Stomach smooth muscle (tissue), 2 donors: ENCODE measurements around the gene TRIM72.
A peak's percentile ranks its signal among the peaks of the same experiment; 100 is the strongest.
"Not testable (repeated sequence)": the region's sequence is repeated elsewhere in the genome, so short reads cannot be mapped to it uniquely, and the experiment has no call there.

Experiments used
- H3K27ac ChIP-seq: one replicate; pipeline ENCODE4 v1.7.0; 2013; ENCODE audit warnings: mild to moderate bottlenecking, low read length, inconsistent platforms
- H3K27me3 ChIP-seq, 2 donors: one replicate each; pipeline ENCODE4 v1.7.0; 2013; ENCODE audit warnings: low read length in 2 of 2; ENCODE audit not compliant: insufficient read depth in 2 of 2, control insufficient read depth in 1 of 2
- H3K36me3 ChIP-seq, 2 donors: one replicate each; pipeline ENCODE4 v1.7.0; 2013; ENCODE audit warnings: low read length in 2 of 2; ENCODE audit not compliant: control insufficient read depth in 2 of 2, insufficient read depth in 2 of 2
- H3K4me1 ChIP-seq: one replicate; pipeline ENCODE4 v1.7.0; 2013; ENCODE audit warnings: low read length; ENCODE audit not compliant: control insufficient read depth, insufficient read depth
- H3K4me3 ChIP-seq, 2 donors: one replicate each; pipeline ENCODE4 v1.7.0; 2013; ENCODE audit warnings: low read length in 2 of 2
- H3K9ac ChIP-seq, 2 donors: one replicate each; pipeline ENCODE4 v1.7.0; 2013; ENCODE audit warnings: low read length in 2 of 2, mild to moderate bottlenecking in 1 of 2
- H3K9me3 ChIP-seq, 2 donors: one replicate each; pipeline ENCODE4 v1.7.0; 2013; ENCODE audit warnings: low read length in 2 of 2; ENCODE audit not compliant: control insufficient read depth in 2 of 2
- donor health status: healthy.
- donor health status: Pancreatic carcinoma.

The TRIM72 gene

DNA sequence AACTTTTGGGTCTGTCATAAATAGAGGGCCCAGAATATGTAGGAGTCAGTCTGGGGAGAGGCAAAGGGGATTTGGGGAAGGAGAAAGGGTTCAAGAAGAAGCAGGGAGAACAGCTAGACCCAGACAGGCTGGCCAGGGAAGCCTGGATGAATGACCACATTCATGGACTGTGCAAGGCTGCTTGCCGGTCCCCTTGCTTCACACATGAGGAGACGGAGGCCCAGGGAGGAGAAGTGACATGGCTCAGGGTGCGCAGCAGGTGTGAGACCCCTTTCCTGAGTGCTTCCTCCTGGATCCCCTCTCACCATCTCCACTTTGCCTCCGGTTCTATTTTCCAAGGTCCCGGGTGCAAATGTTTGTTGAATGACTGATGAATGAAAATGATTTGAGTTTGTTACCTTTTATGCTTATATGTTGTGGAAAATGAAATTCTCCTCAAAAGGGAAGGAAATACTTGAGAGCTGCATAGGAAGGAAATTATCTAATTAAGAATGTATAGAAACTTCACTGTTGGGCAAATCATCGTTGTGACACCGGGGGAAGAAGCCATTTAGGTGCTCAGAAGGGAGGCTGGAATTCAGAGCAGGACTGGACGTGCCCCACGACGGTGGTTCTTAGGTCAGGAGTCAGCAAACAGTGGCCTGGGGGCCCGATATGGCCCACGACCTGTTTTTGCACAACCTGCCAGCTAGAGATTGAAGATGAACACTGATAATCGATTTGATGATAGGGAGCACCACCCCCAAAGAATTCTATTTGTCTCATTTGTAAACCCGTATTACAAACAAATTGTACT is 46.4 kb downstream of the TRIM72 start:
- H3K4me3 ChIP-seq: peak overlapping the region in 1 of 2 donors; percentile 22
- H3K9ac ChIP-seq: no peak overlapping the region
- H3K27me3 ChIP-seq: peaks cover 0 to 2% of the 10 kb centered on the region in 2 donors
- peaks cover 1% of the 10 kb centered on the region for H3K4me1 ChIP-seq
- no peak overlapping the region for H3K27ac ChIP-seq
- H3K9me3 ChIP-seq: no peaks in the 10 kb centered on the region
- no peaks in the 10 kb centered on the region for H3K36me3 ChIP-seq

DNA sequence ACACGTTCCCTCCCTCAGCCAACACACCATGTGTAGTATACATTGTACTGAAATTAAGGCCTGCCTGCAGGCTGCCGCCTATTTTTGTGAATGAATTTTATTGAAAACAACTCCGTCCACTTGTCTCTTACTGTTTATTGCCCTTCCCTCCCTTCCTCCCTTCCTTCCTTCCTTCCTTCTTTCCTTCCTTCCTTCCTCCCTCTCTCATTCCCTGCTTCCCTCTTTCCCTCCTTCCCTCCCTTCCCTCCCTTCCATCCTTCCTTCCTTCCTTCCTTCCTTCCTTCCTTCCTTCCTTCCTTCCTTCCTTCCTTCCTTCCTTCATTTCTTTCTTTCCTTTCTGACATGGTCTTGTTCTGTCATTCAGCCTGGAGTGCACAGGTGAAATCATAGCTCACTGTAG is 48.2 kb downstream of the TRIM72 start:
- H3K27ac ChIP-seq: no peak overlapping the region

DNA sequence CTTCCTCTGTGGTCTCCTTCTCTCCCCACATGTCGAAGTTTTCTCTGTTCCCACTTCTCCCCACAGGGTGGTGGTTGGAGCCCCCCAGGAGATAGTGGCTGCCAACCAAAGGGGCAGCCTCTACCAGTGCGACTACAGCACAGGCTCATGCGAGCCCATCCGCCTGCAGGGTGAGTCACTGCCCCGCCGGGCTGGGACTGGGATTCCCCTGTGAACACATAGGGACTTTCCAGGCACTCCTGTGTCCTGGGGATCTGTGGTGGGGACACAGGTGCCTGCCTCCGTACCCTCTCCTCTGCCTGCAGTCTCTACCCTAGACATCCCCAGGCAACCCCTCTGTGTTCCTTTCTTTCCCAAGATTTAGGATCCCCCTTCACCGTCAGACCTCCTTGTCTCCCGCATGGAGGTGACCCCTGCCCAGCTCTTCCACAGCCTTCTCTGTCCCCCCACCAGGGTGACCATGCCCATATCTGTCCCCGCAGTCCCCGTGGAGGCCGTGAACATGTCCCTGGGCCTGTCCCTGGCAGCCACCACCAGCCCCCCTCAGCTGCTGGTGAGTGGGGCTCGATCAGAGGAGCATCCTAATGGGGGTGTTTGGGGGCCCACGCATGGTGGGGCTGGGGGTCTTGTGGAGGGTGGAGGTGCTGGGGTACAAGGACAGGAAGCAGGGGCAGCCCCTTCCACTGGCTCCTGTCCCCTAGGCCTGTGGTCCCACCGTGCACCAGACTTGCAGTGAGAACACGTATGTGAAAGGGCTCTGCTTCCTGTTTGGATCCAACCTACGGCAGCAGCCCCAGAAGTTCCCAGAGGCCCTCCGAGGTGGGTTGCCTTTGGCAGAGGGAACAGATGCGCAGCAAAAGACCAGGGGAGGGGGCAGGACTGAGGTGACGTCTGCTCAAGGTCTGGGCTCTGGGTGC is 51.7 kb downstream of the TRIM72 start:
- no peak overlapping the region for H3K4me3 ChIP-seq
- no peaks in the 10 kb centered on the region for H3K9me3 ChIP-seq
- H3K9ac ChIP-seq: no peak overlapping the region
- H3K27me3 ChIP-seq: peaks cover 0 to under 1% of the 10 kb centered on the region in 2 donors
- H3K27ac ChIP-seq: no peak overlapping the region
- peaks cover 5% of the 10 kb centered on the region for H3K4me1 ChIP-seq
- H3K36me3 ChIP-seq: no peaks in the 10 kb centered on the region

More for the DNA sequence above, 48.2 kb downstream of the TRIM72 start:
- Histone ChIP-seq H3K4me3 (no peak overlapping the region), H3K27me3 (peaks cover 0 to 2% of the 10 kb centered on the region in 2 donors), H3K9me3 (no peaks in the 10 kb centered on the region), H3K36me3 (no peaks in the 10 kb centered on the region), H3K4me1 (peaks cover 5% of the 10 kb centered on the region), H3K9ac (no peak overlapping the region)

DNA sequence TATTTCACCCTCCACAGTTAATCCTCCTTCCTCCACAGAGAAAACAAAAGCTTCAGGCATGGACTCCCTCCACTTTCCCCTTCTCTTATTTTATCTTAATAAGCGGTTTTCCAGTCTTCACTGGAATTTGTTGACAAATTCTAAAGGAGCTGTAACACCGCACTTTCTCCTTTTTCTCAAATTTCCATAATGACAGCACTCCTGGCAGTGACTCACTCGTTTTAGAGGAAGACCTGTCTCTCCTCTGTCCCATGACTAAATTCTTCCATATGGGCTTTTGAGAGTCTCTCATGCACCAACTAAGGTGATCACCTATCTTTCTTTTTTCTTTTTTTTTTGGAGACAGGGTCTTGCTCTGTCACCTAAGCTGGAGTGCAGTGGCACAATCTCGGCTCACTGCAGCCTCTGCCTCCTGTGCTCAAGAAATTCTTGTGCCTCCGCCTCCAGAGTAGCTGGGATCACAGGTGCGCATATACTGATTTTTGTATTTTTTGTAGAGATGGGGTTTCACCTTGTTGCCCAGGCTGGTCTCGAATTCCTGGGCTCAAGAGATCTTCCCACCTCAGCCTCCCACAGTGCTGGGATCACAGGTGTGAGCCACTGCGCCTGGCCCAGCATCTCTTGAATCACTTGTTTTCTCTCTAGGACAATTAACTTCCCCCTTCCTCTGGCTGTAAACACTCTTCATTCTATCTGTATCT is 53.6 kb downstream of the TRIM72 start:
- H3K9me3 ChIP-seq: no peaks in the 10 kb centered on the region
- no peak overlapping the region for H3K9ac ChIP-seq
- H3K4me1 ChIP-seq: peaks cover 5% of the 10 kb centered on the region
- H3K36me3 ChIP-seq: no peaks in the 10 kb centered on the region
- H3K4me3 ChIP-seq: no peak overlapping the region
- no peak overlapping the region for H3K27ac ChIP-seq
- H3K27me3 ChIP-seq: peaks cover 2% of the 10 kb centered on the region in 2 donors

DNA sequence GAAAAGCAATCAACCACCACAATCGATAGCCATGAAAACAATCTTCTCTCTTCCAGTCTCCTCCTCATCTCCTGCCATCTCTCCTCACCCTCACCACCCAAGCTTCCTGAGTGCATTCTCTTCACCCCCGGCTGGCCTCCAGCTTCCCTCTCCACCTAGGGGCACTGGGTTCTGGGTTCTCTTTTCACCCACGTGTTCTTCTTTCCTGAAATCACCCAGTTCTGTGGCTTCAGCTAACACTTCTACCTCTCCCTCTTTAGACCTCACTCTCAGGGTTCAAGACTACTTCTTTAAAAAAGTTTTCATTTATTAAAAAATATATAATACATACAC is 54.1 kb downstream of the TRIM72 start:
- Histone ChIP-seq H3K36me3 (no peaks in the 10 kb centered on the region), H3K27me3 (peaks cover 2% of the 10 kb centered on the region in 2 donors), H3K27ac (no peak overlapping the region), H3K9me3 (no peaks in the 10 kb centered on the region), H3K4me1 (peaks cover 5% of the 10 kb centered on the region), H3K4me3 (no peak overlapping the region), H3K9ac (no peak overlapping the region)

DNA sequence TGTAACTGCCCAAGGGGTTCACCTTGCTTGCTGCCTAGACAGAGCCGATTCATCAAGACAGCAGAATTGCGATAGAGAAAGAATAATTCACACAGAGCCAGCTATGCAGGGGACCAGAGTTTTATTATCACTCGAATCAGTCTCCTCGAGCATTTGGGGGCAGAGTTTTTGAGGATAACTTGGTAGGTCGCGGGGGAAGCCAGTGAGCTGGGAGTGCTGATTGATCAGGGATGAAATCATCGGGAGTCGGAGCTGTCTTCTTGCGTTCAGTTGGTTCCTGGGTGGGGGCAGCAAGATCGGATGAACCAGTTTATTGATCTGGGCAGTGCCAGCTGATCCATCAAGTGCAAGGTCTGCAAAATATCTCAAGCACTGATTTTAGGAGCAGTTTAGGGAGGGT is 55.0 kb downstream of the TRIM72 start:
- H3K4me1 ChIP-seq: peaks cover 5% of the 10 kb centered on the region
- no peak overlapping the region for H3K4me3 ChIP-seq
- H3K27ac ChIP-seq: no peak overlapping the region
- H3K9ac ChIP-seq: no peak overlapping the region
- peaks cover 2% of the 10 kb centered on the region in 2 donors for H3K27me3 ChIP-seq
- H3K36me3 ChIP-seq: no peaks in the 10 kb centered on the region
- no peaks in the 10 kb centered on the region for H3K9me3 ChIP-seq

DNA sequence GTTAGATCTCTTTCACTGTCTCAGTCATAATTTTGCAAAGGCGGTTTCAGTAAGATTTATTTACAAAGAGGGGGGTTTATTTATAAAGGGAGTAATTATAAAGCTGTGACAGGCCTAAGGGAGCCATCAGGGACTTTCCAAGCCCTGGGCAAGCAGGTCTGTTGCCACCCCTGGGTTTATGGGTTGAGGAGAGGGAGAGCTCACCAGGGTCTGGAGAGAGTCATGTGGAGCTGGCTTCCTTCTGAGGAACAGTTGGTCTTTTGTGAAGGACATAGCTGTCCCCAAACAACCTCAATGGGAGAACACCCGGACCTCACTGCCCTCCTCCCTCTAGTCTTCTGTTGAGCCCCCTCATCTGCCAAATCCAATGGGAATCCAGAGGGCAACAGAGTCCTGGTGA is 55.6 kb downstream of the TRIM72 start:
- H3K27ac ChIP-seq: no peak overlapping the region
- H3K4me3 ChIP-seq: no peak overlapping the region
- H3K4me1 ChIP-seq: peaks cover 5% of the 10 kb centered on the region
- H3K9me3 ChIP-seq: no peaks in the 10 kb centered on the region
- H3K27me3 ChIP-seq: peaks cover 2% of the 10 kb centered on the region in 2 donors
- H3K36me3 ChIP-seq: no peaks in the 10 kb centered on the region
- no peak overlapping the region for H3K9ac ChIP-seq

DNA sequence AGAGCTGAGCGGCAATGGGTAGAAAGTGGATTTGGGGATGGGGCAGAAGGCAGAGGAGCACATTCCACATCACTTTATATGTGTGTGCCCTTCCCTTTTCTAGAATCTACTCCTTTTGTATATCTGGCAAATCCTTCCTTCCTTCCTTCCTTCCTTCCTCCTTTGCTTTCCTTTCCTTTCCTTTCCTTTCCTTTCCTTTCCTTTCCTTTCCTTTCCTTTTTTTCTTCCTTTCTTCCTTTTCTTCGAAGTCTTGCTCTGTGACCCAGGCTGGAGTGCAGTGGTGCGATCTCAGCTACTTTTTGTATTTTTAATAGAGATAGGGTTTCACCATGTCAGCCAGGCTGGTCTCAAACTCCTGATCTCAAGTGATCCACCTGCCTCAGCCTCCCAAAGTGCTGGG is 56.1 kb downstream of the TRIM72 start:
- not testable (repeated sequence) for H3K27me3 ChIP-seq, H3K4me1 ChIP-seq, H3K4me3 ChIP-seq, H3K9ac ChIP-seq, H3K36me3 ChIP-seq, H3K27ac ChIP-seq, H3K9me3 ChIP-seq

DNA sequence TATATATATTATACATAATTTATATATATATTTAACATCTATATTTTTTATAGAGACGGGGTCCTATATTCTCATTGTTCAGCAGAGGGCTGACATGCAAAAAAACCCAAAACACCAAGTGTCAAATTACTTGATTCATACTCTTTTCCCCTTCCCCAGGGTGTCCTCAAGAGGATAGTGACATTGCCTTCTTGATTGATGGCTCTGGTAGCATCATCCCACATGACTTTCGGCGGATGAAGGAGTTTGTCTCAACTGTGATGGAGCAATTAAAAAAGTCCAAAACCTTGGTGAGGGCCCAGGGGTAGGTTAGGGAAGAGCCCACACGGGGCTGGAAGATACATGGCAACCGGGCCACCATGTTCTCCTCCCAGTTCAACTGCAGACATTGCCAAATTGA is 56.9 kb downstream of the TRIM72 start:
- Histone ChIP-seq H3K27me3 (peaks cover 2 to 3% of the 10 kb centered on the region in 2 donors), H3K9me3 (no peaks in the 10 kb centered on the region), H3K4me1 (no peaks in the 10 kb centered on the region), H3K9ac (no peak overlapping the region), H3K4me3 (no peak overlapping the region), H3K27ac (no peak overlapping the region), H3K36me3 (no peaks in the 10 kb centered on the region)

DNA sequence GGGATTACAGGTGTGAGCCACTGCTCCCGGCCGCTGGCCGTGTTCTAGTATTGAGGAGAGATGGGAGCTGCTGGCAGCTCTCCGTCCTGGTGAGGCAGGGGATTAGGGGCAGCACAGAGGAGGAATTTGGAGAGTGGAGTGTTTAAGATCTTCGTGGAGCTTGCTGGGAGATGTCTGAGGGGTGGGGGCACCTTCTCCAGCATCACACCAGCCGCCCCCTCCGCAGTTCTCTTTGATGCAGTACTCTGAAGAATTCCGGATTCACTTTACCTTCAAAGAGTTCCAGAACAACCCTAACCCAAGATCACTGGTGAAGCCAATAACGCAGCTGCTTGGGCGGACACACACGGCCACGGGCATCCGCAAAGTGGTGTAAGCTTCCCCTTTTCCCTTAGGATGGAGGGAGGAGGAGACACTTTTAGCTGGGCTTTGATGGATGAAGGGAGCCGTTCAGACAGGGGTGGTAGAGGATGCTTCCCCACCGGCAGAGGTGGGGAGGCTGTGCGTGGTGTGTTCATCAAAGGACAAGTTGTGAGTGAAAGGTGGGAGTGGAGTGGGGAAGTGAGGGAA is 57.8 kb downstream of the TRIM72 start:
- Histone ChIP-seq H3K4me3 (no peak overlapping the region), H3K4me1 (no peaks in the 10 kb centered on the region), H3K36me3 (no peaks in the 10 kb centered on the region), H3K27ac (no peak overlapping the region), H3K27me3 (peaks cover 2 to 3% of the 10 kb centered on the region in 2 donors), H3K9me3 (no peaks in the 10 kb centered on the region), H3K9ac (no peak overlapping the region)
